Neural progenitor cell (in vitro differentiated cells): ENCODE data around the gene DNAJC3. TPM values are rescaled to one million over a fixed set of nuclear protein-coding genes. Genes with fewer than 3 reads are reported as not detected.

ENCODE experiments used
- DNase-seq: peaks from one replicate; pipeline ENCODE4 v3.0.0-alpha.2; 2016; ENCODE audit warnings: low spot score
- H2AFZ ChIP-seq: fragments of 200-600 bp; sonication (generic); replicated peaks from 2 replicates; pipeline ENCODE4 v1.6.1; 2016; ENCODE audit warnings: antibody characterized with exemption
- H3F3A ChIP-seq: fragments of 200-600 bp; sonication (generic); 2 replicates; pipeline ENCODE4 v1.6.1; 2016; ENCODE audit warnings: antibody characterized with exemption, low read depth
- H3K27ac ChIP-seq: fragments of 200-600 bp; sonication (generic); 2 replicates; pipeline ENCODE4 v1.5.1; 2016; ENCODE audit warnings: mild to moderate bottlenecking
- H3K27me3 ChIP-seq: fragments of 200-600 bp; sonication (generic); 2 replicates; pipeline ENCODE4 v1.6.1; 2016; ENCODE audit warnings: mild to moderate bottlenecking, moderate library complexity
- H3K36me3 ChIP-seq: fragments of 200-600 bp; sonication (generic); 2 replicates; pipeline ENCODE4 v1.5.1; 2016
- H3K4me1 ChIP-seq: fragments of 200-600 bp; sonication (generic); 2 replicates; pipeline ENCODE4 v1.6.1; 2016; ENCODE audit warnings: mixed run types
- H3K4me2 ChIP-seq: fragments of 200-600 bp; sonication (generic); 2 replicates; pipeline ENCODE4 v1.6.1; 2016
- H3K4me3 ChIP-seq: fragments of 200-600 bp; sonication (generic); 2 replicates; pipeline ENCODE4 v1.5.1; 2016
- H3K79me2 ChIP-seq: fragments of 200-600 bp; sonication (generic); 2 replicates; pipeline ENCODE4 v1.6.1; 2016; ENCODE audit warnings: low read depth
- H3K9ac ChIP-seq: fragments of 200-600 bp; sonication (generic); 2 replicates; pipeline ENCODE4 v1.6.1; 2016
- H3K9me3 ChIP-seq: fragments of 200-600 bp; sonication (generic); 2 replicates; pipeline ENCODE4 v1.5.1; 2016; ENCODE audit warnings: low read depth
- H4K20me1 ChIP-seq: fragments of 200-600 bp; sonication (generic); 2 replicates; pipeline ENCODE4 v1.6.1; 2016; ENCODE audit warnings: low read depth
- H3K27ac Mint-ChIP-seq: 3 replicates; pipeline ENCODE4 v1.8.0; 2021; ENCODE audit warnings: mixed read lengths
- H3K27me3 Mint-ChIP-seq: 2 replicates; pipeline ENCODE4 v1.8.0; 2022; ENCODE audit warnings: low read depth, mild to moderate bottlenecking, inconsistent platforms, moderate library complexity, mixed read lengths; ENCODE audit not compliant: insufficient read depth
- H3K36me3 Mint-ChIP-seq: 3 replicates; pipeline ENCODE4 v1.8.0; 2021; ENCODE audit warnings: mixed read lengths
- H3K4me1 Mint-ChIP-seq: 3 replicates; pipeline ENCODE4 v1.8.0; 2021; ENCODE audit warnings: mixed read lengths
- H3K4me3 Mint-ChIP-seq: 3 replicates; pipeline ENCODE4 v1.8.0; 2021; ENCODE audit warnings: mild to moderate bottlenecking, moderate library complexity, mixed read lengths
- H3K9me3 Mint-ChIP-seq: 3 replicates; pipeline ENCODE4 v1.8.0; 2020; ENCODE audit warnings: mixed read lengths
- EZH2 ChIP-seq: fragments of 200-600 bp; sonication (generic); IDR thresholded peaks from 2 replicates; pipeline ENCODE4 v1.6.1; 2017; ENCODE audit warnings: antibody characterized with exemption, mild to moderate bottlenecking, moderate library complexity
- EZH2phosphoT487 ChIP-seq: fragments of 200-600 bp; sonication (generic); IDR thresholded peaks from 2 replicates; pipeline ENCODE4 v1.6.1; 2017; ENCODE audit warnings: antibody characterized with exemption
- total RNA-seq: library from RNA; depleted of rRNA; stranded (reverse); fragments of >200 nt; gene quantifications from 2 replicates; pipeline ENCODE4 v1.2.3, GENCODE V29; 2015; ENCODE audit warnings: low replicate concordance
- TF ChIP-seq, protein P1 (sequence below): fragments of 200-600 bp; sonication (generic); IDR thresholded peaks from 2 replicates; pipeline ENCODE4 v1.5.1; 2017; ENCODE audit warnings: antibody characterized with exemption, mild to moderate bottlenecking

DNAJC3 gene
- total RNA-seq, 1 donor from 2014 or later, result 17.3 TPM

- H2AFZ ChIP-seq, result no peak overlapping the region
Measured at GRCh38 chr13:95800436-95800835, 123.5 kb downstream of the DNAJC3 start.

DNA sequence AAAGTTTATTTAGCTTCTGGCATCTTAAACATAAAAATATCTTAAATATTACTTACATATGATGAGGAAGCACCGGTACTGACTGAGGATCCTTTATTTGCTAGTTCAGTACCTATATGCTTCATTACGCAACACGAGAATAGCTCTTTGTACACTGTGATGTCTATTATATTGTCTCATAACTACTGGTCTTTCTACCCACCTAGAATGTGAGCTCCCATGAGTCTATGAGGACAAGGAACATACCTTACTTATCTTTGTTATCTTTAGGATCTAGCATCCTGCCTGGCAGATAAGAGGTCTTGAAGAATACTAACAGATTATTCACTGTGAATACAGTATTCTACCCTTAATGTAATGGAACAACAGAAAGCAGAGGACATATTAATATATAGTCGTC, 124.9 kb downstream of the DNAJC3 start:
- peaks cover 12% of the 10 kb centered on the region for H3K36me3 ChIP-seq
- Mint-ChIP-seq H3K27ac (no peak overlapping the region), H3K27me3 (no peaks in the 10 kb centered on the region), H3K36me3 (peaks cover 24% of the 10 kb centered on the region), H3K9me3 (peaks cover 17% of the 10 kb centered on the region), H3K4me3 (no peak overlapping the region), H3K4me1 (no peaks in the 10 kb centered on the region)
- H3K27ac ChIP-seq, result no peak overlapping the region
- H4K20me1 ChIP-seq, result no peaks in the 10 kb centered on the region
- H3K79me2 ChIP-seq, result no peaks in the 10 kb centered on the region
- no peaks in the 10 kb centered on the region for H3F3A ChIP-seq
- DNase-seq, result no peak
- no peak overlapping the region for H2AFZ ChIP-seq
- no peak overlapping the region for H3K9ac ChIP-seq
- no peaks in the 10 kb centered on the region for H3K27me3 ChIP-seq
- H3K4me2 ChIP-seq, result no peak overlapping the region
- H3K9me3 ChIP-seq, result peaks cover 3% of the 10 kb centered on the region
- H3K4me1 ChIP-seq, result peaks cover 9% of the 10 kb centered on the region
- TF ChIP-seq EZH2, result no peak
- TF ChIP-seq, protein P1, sequence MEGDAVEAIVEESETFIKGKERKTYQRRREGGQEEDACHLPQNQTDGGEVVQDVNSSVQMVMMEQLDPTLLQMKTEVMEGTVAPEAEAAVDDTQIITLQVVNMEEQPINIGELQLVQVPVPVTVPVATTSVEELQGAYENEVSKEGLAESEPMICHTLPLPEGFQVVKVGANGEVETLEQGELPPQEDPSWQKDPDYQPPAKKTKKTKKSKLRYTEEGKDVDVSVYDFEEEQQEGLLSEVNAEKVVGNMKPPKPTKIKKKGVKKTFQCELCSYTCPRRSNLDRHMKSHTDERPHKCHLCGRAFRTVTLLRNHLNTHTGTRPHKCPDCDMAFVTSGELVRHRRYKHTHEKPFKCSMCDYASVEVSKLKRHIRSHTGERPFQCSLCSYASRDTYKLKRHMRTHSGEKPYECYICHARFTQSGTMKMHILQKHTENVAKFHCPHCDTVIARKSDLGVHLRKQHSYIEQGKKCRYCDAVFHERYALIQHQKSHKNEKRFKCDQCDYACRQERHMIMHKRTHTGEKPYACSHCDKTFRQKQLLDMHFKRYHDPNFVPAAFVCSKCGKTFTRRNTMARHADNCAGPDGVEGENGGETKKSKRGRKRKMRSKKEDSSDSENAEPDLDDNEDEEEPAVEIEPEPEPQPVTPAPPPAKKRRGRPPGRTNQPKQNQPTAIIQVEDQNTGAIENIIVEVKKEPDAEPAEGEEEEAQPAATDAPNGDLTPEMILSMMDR, result no peak
- no peak for TF ChIP-seq EZH2phosphoT487
- H3K4me3 ChIP-seq, result no peak overlapping the region

More at GRCh38 chr13:95800436-95800835, 123.5 kb downstream of the DNAJC3 start:
- peaks cover 10% of the 10 kb centered on the region for H3K9me3 Mint-ChIP-seq
- Histone ChIP-seq H3F3A (no peaks in the 10 kb centered on the region), H3K9me3 (no peaks in the 10 kb centered on the region), H3K4me2 (no peak overlapping the region), H3K79me2 (no peaks in the 10 kb centered on the region), H3K27ac (no peak overlapping the region), H3K4me3 (no peak overlapping the region), H3K4me1 (peaks cover 9% of the 10 kb centered on the region), H3K27me3 (no peaks in the 10 kb centered on the region), H4K20me1 (no peaks in the 10 kb centered on the region), H3K36me3 (peaks cover 9% of the 10 kb centered on the region), H3K9ac (no peak overlapping the region)
- DNase-seq, result no peak
- H3K27ac Mint-ChIP-seq, result no peak overlapping the region
- H3K27me3 Mint-ChIP-seq, result no peaks in the 10 kb centered on the region
- peaks cover 20% of the 10 kb centered on the region for H3K36me3 Mint-ChIP-seq
- H3K4me3 Mint-ChIP-seq, result no peak overlapping the region
- TF ChIP-seq, protein P1, result no peak
- TF ChIP-seq EZH2 (no peak), EZH2phosphoT487 (no peak)
- H3K4me1 Mint-ChIP-seq, result no peaks in the 10 kb centered on the region

DNA sequence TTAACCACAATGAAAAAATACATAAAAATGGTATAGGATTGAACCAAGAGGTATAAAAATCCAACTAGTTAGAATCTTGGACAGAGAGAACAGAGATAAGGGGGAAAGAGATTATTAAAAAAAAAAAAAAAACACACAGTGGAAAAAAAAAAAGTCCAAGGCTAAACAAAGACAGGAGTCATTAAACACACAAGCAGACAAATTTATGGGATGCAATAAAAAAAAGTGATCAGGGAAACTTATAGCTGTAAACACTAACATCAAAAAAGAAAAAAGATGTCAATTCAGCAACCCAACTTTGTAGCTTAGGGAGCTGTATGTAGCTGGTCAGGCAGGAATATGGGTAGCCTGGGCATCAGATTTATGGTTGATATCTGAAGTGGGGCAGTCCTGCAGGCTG, 129.0 kb downstream of the DNAJC3 start:
- Histone ChIP-seq H3K36me3 (peaks cover 12% of the 10 kb centered on the region), H3K4me1 (no peaks in the 10 kb centered on the region), H3K4me3 (no peak overlapping the region), H3K27me3 (no peaks in the 10 kb centered on the region), H3K4me2 (no peak overlapping the region), H3K79me2 (no peaks in the 10 kb centered on the region), H2AFZ (no peak overlapping the region), H3K9me3 (peaks cover 3% of the 10 kb centered on the region), H3F3A (no peaks in the 10 kb centered on the region), H4K20me1 (no peaks in the 10 kb centered on the region), H3K27ac (no peak overlapping the region), H3K9ac (no peak overlapping the region)
- Mint-ChIP-seq H3K36me3 (peaks cover 41% of the 10 kb centered on the region), H3K4me1 (no peaks in the 10 kb centered on the region), H3K27me3 (peaks cover 2% of the 10 kb centered on the region), H3K27ac (no peak overlapping the region), H3K9me3 (peaks cover 30% of the 10 kb centered on the region), H3K4me3 (no peak overlapping the region)
- no peak for DNase-seq
- TF ChIP-seq EZH2phosphoT487 (no peak), EZH2 (no peak)
- TF ChIP-seq, protein P1, result no peak
